ENCODE results near the gene APC.
"Not testable (repeated sequence)": the region's sequence is repeated elsewhere in the genome, so short reads cannot be mapped to it uniquely, and the experiment has no call there.

APC gene

DNA sequence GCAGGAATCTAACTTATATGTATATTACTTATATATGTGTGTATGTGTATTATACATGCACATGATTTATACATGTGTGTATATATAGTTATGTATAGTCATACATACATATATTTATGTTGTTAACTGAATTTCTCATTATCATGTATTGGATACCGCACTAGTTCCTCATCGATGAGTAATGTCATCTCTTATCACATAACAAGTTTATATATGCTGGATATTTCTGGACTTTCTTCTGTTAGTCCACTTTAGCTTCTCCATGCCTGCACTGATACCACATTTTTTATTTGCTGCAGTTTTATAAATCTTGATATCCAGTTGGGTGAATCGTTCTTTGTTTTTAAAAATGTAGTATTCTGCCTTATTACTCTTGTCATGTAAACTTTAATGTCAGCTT, 50.2 kb downstream of the APC start:
- no peak for DNase-seq

DNA sequence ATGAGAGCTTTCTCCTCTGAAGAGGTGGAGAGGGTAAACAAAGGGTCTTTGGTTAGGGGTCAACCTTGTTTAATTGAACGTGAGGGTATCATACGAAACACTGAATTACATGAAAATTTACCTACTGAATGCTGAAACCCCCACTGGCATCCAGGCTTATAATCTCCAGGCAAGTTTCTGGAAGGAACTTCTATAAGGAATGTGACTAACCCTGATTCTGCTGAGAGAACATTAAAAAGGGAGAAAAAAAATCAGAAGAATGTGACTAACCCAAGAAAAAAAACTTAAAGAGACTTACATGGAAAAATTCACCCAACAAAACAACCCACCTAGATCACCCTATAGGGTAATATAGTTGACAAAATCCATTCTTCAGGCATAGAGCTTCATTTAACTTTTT, 55.5 kb downstream of the APC start:
- DNase-seq = no peak

DNA sequence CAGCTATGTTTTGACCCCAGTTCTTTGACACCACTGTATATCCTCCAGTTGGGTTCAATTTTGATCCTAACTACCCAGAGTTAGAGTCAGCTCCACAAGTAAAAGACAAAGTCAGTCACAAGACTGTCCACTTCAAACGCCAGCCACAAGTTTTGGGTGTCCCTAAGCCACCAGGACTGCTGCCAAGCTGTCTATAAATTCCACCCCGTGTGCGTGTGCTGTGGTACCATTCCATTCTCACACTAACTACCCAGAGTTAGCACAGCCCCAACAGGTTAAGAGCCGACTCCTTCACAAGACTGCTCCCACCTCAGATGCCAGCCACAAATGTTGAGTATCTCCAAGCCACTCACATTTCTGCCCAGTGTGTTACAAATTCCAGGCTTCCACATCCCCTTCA, 56.7 kb downstream of the APC start:
- no peak for DNase-seq

DNA sequence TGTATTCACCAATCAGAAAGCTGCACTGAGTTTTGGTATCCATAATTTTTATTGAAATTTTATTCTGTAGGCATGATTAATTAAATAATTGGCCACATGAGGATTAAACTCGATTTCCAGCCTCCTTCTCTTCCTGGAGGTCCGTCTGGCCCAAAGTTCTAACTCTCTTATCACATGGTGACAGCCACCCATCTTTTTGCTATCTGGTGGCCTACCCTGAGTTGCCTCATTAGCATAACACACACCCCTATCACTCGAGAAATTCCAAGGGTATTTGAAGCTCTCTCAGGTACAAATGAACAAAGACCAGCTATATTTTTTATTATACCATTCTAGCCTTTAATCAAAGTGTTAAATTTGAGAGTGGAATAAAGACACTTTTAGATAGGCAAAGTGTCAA, 57.7 kb downstream of the APC start:
- DNase-seq = no peak

DNA sequence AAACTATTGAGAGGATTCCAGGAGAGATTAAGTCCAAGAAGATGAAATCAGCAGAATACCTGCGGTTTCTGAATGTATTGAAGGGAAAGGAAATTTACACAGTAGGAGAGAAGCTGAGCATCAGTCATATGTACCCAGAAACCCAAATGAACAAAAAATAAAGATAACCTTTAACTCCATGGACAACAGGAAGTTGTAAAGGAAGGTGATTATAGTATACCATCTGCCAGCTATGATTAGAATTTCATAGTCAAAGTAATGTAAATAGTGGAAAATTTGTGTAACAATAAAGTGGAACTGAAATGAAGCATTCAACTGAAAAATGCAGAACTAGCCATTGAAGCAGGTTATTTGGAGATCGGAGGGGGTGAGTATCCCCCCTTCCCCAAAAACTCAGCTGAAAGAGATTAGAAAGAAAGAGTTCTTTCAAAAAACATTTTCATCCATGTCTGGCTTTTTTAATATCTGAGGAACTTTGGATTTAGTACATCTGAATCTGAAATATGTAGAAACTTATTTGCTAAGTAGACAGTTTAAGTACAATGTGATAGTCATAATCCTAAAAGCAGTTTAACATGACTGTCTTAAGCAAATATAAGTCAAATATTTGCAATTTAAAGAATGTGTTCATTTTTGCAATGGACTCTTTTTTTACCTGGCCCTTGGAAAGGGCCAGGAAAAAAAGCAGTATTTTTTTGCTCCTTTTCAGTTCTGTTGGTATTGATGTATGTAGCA, 58.4 kb downstream of the APC start:
- DNase-seq = no peak

DNA sequence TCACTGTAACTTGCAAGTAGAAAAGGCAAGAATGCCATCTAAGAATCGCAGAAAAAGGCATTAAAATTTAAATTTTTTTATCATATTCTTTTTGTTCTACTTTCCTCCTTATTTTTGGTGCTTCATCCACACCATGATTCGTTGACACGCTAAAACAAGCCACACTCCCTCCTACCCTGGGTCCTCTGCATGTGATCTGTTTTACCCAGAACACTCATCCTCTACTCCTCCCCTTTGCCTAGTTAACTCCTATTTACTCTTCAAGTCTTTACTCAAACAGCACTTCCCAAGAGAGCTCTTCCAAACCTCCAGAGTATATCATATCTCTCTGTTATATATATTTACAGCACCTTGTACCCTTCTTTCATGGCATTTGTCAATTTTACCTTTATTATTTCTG, 62.0 kb downstream of the APC start:
- DNase-seq = no peak

DNA sequence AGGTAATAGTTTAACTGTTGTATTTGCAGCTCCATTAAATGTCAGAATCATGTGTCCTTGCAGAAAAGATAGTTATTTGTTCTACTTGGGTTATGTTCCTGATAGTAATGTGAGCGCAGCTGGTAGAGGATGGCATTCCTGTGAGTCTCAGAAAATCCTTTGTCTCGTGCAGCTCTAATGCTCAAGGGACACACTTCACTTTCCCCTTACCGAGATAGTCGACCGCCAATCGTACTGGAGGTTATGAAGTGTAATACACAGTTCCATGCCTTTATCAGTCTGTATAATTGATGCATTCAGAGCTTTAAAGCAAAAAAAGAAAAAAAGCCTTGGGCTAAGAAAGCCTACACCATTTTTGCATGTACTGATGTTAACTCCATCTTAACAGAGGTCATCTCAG, 63.2 kb downstream of the APC start:
- no peak for DNase-seq

DNA sequence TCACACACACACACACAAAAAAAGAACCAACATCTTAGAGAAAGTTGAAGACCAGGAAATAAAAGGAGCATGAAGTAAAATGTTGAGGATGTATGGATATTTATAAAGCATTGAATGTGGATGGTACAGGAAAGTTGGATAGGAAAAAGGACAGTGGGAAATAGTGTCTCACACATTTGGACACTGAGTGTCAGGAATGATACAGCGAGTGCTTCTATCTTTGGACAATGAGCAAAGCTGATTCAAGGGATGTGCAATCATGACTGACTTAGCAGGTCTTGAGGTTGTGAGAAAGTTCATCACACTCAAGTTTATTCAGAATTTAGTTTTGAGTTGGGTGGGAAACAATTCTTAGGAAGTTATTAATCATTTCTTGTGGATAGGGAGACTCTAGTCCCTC, 73.3 kb downstream of the APC start:
- DNase-seq = no peak

DNA sequence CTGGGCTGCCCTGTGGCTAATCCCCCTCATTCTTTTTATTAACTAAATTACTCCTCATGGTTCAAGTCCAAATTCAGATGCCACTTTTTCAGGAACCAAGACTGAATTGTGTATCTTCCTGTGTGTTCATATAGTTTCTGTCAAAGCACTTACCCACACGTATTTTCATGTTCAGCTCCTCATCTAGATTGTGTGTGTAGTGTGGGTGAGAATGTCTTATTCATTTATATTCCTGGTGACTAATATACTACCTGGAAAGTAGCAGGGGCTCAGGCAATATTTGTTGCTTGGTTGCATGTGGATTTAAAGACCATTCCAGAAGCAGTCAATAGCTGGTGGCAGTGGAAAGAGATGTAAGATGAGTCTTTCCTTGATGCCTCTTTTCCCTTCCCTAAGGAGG, 74.9 kb downstream of the APC start:
- no peak for DNase-seq

DNA sequence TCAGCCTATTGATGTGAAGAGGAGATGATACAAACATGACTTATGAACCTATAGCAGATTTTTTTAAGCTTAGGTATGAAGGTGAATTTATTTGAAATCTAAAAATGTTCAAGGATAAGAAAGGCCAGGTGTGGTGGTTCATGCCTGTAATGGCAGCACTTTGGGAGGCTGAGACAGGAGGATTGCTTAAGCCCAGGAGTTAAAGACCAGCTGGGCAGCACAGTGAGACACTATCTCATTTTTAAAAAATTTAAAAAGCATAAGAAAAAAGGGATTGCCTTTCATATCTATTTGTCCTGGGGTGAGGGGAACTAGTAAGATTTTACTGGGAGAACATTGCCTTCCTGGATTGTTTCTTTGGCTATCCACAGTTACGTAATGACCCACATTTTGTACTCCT, 82.6 kb downstream of the APC start:
- no peak for DNase-seq

DNA sequence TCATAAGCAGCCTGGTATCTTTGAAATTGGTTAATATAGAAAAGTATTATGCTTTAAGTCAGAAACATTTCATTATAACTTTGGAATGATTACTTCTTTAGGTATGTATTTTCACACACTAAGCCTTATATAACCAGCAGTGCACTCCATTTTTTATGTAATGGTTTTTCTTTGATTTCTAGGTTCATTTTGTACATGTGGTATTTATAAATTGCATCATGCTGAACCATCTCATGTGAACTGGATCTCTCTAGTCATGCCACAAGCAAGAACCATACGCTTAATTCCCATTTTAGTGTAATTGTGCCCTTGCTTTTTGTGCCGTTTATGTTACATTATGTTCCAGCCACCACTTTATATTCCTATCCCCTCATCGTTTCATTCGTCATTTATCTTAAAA, 84.8 kb downstream of the APC start:
- no peak for DNase-seq

DNA sequence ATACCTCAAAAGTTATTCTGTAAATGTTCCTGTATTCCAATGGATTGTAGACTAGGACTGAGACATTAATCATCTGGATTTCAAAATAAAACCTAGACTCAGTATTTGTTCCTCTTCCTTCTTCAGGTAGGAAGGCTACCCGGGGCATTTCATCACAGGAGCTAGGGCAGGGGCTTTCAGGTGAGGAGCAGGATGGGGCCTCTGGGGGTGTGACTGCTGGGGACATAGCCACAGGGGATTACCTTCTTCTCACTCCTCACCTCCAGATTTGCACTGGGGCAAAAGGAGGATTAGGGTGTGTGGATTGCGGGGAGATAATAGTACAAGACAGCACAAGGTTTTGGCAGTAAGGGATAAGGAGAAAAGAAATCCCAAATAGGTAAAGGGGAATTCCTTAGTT, 85.5 kb downstream of the APC start:
- no peak for DNase-seq

DNA sequence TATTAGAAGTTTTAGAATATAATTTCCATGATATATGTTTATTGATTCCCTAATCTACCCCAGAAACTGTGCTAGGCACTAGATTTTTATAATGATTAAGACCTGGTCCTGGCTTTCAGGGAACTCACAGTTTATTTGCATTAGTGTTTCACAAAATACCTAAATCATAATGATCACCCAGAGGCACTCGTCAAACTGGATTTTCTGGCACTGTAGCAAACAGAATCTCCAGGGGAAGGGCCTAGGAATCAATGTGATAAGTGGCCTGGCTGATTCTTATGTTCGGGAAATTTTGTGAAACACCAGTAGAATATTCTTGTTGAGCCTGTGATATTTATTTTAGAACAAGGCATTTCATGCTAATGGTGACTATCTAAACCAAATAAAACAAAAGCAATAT, 86.0 kb downstream of the APC start:
- DNase-seq = no peak

DNA sequence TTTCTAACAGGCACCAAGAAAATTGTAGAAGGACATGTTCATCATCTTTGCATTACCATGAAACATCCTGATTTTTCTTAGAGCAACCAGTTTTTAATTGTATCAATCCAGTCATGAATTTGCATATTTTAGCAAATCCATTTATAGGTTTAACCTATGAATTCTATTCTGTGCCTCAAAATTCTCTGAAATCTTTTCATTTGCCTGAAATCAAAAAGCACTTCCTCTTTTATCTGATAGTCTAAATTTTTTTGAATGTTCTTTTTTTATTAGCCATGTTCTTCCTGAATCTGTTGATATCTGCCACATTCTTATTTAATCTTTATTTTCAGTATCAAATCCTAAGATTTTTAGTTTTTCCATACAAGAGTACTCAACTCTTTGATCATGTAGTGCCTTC, 86.5 kb downstream of the APC start:
- no peak for DNase-seq

DNA sequence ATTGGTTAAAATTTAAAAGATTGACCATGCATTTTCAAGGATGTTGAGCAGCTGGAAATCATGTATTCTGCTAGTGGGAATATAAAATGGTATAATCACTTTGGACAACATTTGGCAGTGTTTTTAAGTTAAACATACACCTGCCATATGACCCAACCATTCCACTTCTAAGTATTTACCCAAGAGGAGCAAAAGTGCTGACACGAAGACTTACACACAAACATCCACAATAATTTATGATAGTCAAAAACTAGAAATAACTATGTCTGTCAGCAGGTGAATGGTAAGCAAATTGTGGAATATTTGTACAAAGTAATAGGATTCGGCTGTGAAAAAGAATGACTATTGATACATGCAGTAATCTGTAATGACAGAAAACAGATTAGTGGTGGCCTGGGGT, 92.7 kb downstream of the APC start:
- DNase-seq = no peak

DNA sequence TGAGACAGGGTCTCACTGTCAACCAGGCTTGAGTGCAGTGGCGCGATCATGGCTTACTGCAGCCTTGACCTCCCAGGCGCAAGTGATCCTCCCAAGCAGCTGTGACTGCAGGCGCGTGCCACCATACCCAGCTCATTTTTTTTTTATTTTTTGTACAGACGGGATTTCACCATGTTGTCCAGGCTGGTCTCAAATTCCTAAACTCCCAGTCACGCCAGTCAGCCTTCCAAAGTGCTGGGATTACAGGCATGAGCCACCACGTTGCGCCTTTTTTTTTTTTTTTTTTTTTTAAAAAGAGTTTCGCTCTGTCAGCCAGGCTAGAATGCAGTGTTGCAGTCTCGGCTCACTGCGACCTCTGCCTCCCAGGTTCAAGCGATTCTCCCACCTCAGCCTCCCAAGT, 96.3 kb downstream of the APC start:
- DNase-seq = no peak

DNA sequence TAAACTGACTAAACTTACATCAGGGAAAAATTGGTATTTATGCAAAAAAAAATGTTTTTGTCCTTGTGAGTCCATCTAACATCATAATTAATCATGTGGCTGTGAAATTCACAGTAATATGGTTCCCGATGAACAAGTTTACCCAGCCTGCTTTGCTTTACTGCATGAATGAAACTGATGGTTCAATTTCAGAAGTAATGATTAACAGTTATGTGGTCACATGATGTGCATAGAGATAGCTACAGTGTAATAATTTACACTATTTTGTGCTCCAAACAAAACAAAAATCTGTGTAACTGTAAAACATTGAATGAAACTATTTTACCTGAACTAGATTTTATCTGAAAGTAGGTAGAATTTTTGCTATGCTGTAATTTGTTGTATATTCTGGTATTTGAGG, 106.8 kb downstream of the APC start:
- DNase-seq = no peak

DNA sequence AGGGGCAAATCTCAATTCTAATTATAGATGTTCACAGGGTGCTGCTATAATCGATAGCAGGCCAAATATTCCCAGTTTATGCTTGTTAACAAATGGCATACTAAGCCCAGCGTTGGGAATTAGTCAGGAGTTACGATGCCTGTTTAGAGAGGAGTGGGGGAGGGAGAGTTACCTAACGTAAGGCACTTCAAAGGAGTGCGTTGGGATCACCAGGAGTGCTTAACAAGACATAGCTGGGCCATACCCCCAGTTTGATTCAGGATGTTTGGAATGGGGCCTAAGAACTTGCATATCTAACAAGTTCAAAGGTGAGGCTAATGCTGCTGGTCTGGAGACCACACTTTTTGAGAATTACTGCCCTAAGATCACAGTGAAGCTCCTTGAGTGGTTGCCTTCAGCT, 108.9 kb downstream of the APC start:
- DNase-seq = no peak

DNA sequence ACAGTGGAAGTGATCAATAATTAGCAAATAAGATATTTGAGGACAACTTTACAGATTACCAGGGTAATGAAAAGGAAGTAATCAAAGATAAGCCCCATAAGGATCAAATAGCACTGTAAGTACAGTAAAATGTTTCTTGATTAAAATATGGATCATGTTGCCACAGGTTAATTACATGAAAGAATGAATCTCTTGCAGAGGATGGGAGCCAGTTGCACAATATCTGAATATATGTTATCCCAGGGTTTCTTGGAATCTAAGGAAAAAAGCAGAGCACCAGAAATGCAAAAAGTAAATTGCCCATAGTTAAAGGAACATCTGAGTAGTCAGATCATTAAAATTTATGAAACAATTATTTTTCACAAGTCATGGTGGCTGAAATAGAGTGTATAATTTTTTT, 109.6 kb downstream of the APC start:
- DNase-seq = no peak

DNA sequence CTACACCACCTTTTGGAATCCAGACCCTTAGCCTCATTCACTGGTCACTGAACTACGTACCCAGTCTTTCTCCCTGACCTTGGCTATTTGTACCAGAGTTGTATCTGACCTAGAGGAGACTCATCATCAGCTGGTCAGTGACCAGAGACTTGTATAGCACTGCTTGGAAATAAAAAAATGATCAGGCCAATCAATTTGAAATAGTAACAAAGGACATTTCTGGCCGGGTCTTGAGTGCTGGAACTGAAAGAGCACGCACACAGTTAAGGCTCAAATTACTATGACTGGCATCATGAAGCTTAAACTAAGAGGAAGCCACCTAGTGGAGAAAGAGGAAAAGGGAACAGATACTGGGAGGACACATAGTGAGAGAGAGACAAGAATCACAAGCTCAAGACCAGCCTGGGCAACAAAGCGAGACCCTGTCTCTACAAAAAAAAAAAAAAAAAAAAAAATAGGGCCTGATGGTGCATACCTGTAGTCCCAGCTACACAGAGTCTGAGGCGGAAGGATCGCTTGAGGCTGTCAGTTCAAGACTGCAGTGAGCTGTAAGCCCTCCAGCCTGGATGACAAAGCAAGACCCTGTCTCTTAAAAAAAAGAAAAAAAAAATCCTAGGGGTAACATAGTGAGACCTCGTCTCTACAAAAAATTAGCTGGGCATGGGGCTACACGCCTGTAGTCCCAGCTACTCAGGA, 110.6 kb downstream of the APC start:
- no peak for DNase-seq

DNA sequence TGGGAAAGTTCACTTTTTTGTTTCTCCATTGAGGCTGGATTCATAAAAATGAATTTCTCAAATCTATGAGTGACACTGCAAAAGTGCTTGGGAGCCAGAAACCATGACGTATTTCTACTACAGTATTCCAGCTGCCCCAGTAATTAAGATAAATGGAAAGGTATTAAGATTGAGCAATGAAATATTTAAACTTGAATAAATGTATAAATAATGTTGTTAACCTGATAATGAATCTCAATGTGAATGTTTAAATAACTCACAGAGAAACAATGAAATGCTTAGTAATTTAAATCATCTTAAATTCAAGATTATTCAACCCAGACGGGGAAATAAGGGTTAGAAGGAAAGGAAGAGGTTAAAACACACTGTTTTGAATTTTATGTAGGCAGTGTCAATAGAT, 112.2 kb downstream of the APC start:
- no peak for DNase-seq

DNA sequence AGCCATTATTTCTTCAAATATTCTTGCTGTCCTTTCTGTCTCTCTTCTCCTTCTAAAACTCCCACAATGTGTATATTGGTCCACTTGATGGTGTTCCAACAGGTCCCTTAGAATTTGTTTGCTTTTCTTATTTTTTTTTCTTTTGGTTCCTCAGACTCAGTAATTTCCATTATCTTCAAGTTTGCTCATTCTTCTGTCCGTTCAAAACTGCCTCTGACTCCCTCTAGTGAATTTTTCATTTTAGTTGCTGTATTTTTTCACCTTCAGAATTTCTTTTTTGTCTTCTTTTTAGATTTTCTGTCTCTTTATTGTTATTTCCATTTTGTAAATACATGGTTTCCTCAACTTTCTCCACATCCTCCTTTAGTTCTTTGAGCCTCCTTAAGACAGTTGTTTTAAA, 117.0 kb downstream of the APC start:
- DNase-seq = no peak

DNA sequence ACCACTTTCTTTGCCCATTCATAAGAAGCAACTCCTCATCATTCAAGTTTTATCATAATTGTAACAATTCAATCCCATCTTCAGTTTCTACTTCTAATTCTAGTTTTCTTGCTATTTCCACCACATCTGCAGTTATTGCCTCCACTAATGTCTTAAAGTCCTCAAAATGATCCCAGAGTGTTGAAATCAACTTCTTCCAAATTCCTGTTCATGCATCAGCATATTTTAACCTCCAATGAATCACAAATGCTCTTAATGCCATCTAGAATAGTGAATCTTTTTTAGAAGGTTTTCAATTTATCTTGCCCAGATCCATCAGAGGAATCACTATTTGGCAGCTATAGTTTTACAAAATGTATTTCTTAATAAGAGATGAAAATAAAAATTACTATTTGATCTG, 120.2 kb downstream of the APC start:
- DNase-seq = no peak

DNA sequence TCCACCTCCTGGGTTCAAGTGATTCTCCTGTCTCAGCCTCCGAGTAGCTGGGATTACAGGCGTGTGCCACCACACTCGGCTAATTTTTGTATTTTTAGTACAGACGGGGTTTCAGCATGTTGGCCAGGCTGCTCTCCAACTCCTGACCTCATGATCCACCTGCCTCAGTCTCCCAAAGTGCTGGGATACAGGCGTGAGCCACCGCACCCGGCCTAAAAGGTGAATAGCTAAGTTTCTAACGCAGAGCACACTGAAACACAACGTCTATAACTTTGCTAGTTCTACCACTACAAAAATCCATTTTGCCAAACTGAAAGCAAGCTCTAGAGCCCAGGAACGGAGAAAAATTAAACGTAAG, 122.9 kb downstream of the APC start:
- not testable (repeated sequence) for DNase-seq

DNA sequence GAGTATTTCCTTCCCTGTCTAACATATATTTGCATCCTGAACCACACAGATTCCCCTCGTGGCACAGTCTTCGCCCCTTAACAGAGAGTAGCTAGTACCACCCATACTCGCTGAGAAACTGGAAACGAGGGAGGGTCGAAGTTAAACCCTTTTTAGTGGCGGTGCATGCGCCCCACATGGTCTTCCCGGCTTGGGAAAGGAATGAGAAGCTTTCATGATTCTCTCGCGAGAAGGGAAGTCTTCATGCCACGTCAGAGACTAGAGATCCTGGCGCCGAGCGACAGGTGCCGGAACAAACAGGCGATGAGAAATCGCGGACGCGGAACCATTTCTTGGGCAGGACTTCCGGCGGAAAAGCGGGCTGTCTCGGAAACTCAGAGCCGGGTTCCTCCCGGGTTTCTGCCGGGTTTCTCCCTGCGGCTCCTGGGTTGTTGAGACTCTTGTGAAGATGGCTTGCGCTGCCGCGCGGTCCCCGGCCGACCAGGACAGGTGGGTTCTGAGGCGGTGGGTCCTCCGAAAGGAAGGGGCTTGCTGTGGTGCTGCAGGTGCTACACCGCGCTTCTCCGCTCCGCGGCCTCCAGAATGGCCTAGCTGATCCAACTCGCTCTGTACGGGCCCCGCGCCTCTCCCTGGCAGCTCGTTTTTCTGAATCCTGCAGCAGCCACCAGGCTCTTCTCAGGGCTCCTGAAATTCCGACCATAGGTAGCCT, 123.4 kb downstream of the APC start, which contains the start of gene SRP19:
Gene SRP19 (plus strand): TSS at position 359 of the 709 bp plus-strand sequence. CDS start 90 bp downstream, at position 449.
- peak; percentile 92 for DNase-seq
